NCI-H446 treated with DMSO at 0.1 percent for 48 hours (cell line): Measurements from ENCODE around the gene SLC35F3.
"Not testable (repeated sequence)": the region's sequence is repeated elsewhere in the genome, so short reads cannot be mapped to it uniquely, and the experiment has no call there.

Experiments
- DNase-seq: peaks from one replicate; lab custom pipeline; 2025; lab: John Stamatoyannopoulos, UW

Gene SLC35F3

GRCh38 chr1:234292011-234292410 lies 387.5 kb downstream of the SLC35F3 start:
- no peak for DNase-seq

- DNase-seq: no peak
These were observed 388.1 kb downstream of the SLC35F3 start for GRCh38 chr1:234292548-234292947.

GRCh38 chr1:234294109-234294817 lies 389.8 kb downstream of the SLC35F3 start:
- no peak for DNase-seq

DNA sequence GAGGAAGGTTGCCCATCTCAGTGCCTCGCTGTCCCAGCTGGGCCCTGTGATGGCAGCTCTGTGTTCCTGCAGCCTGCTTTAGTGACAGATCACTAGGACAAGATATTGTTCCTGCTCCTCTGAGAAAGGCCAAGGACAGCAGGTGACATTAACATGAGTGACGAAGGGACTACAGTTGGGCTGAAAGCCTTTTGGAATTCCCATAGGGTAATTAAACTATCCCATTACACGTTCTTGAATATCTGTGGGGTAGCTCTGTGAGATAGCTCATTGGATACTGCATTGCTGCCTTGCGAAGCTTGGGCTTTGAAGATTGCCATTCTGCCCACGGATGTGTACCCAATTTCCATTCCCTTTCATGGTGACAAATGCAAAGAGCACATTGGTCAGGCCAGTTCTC lies 390.6 kb downstream of the SLC35F3 start:
- no peak for DNase-seq

GRCh38 chr1:234295626-234296025 lies 391.1 kb downstream of the SLC35F3 start:
- no peak for DNase-seq

- DNase-seq: no peak
These were observed 392.0 kb downstream of the SLC35F3 start for GRCh38 chr1:234296496-234296895.

DNA sequence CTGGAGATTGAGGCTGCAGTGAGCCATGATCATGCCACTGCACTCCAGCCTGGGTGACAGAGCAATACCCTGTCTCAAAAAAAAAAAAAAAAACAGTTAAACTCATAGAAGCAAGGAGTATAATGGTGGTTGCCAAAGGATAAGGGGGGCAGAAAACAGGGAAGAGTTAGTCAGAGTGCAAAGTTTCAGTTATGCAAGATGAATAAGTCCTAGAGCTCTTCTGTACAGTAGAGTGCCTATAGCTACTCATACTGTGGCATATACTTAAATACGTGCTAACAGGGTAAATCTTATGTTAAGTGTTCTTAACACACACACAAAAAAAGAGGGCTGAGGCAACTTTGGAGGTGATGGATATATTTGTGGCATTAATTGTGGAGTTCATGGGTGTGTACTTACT lies 393.2 kb downstream of the SLC35F3 start:
- no peak for DNase-seq

GRCh38 chr1:234300096-234300495 lies 395.6 kb downstream of the SLC35F3 start:
- DNase-seq: no peak

GRCh38 chr1:234301663-234302062 lies 397.2 kb downstream of the SLC35F3 start:
- not testable (repeated sequence) for DNase-seq

DNA sequence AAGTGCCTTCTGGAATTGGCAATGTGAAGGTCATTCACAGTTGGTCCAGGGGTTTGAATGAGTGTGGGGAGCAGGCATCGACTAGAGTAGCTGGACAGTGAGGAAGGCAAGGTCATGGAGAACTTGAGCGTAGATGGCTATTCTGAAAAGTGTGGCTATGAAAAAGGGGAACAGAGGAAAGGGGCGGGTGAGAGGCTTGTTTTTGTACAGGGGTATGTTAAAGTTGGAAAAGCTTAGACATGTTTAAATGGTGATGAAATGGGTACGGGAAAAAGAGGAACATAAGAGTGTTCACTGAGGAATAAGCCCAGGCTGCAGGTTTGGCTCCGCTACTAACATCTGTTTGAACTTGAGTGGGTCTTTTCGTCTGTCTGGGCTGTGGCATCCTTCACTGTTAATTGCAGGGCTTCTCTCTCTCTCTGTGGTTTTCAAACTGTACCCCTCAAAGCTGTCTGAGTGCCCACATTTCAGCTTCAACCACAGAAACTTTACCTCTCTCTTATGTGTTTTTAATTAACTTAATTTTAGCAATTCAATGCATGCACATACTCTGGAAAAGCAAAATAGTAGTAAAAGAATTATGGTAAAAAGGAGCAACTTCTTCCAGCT lies 398.0 kb downstream of the SLC35F3 start:
- DNase-seq: no peak

DNA sequence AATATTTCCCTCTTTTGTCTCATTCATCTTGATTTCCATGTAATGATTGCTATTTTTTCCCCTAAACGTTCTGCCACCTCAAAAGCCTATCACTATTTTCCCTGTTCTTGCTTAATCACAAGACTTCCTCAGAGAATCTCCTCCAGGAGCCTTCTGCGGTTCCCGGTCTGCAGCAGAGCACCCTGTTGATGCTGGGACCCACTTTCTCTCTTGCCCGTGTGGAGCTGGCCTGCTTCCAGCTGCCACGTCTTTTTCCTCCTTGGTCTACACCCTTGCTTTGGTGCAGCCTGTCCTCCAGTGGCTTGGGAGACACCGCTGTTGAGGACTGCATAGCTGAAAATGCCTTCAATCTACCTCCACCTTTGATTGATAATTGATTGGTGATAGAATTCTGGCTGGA lies 398.8 kb downstream of the SLC35F3 start:
- no peak for DNase-seq

DNA sequence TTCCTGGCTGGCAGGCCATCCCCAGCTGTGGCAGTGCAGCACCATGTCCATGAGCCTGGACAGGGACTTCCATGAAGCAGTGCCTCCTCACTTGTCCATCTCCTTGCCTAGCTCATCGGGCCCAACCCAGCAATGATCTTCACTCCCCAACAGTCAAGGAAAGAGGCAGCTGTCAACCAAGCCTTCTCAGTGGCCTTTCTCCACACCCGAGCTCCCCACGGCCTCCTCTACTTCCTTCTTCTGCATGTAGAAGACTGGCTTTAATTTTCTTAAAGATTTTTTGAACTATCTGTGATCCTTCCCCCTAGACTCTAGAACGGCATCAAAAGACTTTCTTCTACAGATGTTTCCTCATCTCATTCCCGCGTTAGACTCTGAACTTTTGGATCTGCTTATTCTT lies 403.2 kb downstream of the SLC35F3 start:
- DNase-seq: no peak

GRCh38 chr1:234309243-234309597 lies 404.7 kb downstream of the SLC35F3 start:
- no peak for DNase-seq

GRCh38 chr1:234309598-234310459 lies 405.4 kb downstream of the SLC35F3 start:
- peak; percentile 46 for DNase-seq

DNA sequence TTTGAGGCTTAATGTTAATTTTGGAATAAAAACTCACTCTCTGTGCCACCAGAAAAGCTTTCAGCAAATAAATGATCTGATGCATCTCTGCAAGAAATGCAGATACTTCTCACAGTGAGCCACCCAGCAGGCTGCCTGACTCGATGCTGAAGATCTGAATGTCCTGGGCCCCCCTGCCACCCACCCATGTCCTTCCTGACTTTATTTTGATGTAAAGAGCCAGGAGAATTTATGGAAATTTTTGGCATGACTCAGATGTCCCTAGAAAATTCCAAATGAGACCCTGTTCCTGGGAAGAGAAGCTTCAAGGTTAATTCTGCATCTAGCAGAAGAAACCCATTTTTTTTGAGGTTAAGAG lies 406.0 kb downstream of the SLC35F3 start:
- no peak for DNase-seq

GRCh38 chr1:234311414-234311813 lies 406.9 kb downstream of the SLC35F3 start:
- no peak for DNase-seq

DNA sequence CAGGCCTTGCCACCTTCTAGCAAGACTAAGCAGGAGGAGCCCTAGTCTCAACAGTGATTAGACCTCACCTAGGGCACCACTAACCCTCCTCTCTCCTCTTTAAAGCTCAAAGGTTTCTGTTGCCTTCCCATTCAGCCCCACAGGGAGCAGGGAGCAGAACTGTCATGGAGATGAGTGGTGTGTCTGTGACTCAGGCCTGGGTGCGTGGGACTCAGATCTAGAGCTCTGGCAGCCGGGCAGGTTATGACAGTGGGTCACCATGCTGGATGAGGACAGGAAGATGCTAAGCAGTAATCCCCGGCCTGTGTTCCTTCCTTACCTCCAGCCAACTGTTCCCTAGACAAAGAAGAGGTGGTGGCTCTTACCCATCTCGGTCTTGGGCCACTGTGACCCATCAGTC lies 408.7 kb downstream of the SLC35F3 start:
- DNase-seq: no peak

DNA sequence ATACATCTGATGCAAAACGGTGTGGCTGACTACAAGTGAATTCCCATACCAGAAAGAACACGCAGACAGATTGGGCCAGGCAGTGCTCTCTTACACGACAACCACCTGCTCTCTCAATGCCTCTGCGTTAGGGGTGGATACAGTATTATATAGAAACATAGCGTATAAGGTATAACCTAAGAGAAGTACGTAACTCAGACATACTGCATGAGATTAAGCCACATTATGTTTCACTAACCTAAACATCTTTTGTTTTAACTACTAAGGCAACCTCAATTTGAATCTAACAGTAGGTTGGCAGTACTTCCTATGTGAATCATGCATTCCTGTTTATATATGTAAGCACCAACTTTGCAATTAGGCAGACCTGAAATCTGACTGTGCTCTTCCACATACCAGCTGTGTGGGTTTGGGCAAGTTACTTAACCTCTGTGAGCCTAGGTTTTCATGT lies 410.6 kb downstream of the SLC35F3 start:
- no peak for DNase-seq

- no peak for DNase-seq
These were observed 411.1 kb downstream of the SLC35F3 start for GRCh38 chr1:234315588-234315987.

DNA sequence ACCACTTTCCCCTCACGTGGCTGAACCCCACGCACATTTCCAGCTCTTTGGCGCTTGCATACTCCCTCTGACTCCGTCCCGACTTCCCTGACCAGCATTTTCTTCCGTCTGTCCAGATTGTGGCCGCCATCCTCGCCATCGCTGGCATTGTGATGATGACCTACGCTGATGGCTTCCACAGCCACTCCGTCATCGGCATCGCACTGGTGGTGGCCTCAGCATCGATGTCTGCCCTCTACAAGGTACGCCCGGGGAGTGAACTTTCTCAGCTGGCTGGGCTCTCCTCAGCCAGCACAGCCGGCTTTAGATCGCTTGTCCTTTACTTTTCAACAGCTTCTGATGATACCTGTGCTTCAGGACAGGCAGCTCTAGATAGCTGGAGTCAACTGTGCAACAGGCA lies 412.0 kb downstream of the SLC35F3 start:
- DNase-seq: no peak

DNA sequence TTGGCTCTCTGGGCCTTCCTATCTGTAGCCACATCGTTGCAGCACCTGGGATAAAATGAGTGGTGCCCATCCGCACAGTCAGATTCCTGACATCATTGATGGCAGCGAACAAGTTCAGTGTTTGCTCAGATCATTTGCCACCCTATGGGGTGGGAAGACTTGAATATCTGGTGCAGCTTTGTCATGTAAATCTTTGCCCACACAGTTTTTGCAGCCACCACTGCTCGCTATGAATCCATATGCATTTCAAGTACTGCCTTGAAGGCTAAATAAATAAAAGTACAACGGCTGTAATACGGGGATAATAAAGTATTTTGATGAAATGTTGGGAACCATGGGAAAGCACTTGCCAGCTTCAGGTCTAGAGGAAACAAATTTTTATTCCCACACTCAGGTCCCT lies 412.5 kb downstream of the SLC35F3 start:
- no peak for DNase-seq

GRCh38 chr1:234320069-234320468 lies 415.6 kb downstream of the SLC35F3 start:
- DNase-seq: no peak

DNA sequence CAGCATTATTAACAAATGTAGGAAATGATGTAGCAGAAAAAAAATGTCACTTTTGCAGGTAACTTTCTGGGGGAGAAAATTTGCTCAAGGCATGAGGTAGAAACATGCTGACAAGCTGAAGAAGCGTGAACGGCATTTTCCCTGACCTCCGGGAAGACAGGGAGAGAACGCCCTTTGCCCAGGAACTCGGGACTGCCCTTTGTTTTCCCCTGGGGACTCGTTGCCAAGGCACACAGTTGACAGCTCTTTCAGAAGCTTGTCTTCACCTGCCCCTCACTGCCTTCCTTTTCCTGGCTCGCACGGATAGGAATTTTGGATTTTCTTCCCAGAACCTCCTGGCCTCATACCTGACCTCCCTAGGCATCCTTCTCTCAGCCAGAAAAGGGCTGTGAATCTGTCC lies 416.1 kb downstream of the SLC35F3 start:
- no peak for DNase-seq
